Activated CD8-positive, alpha-beta T cell treated with anti-CD3 and anti-CD28 coated beads, Interleukin-2, amount 10 ng/mL, durations not matched to agents 7 days and 5 days (primary cell): ENCODE results near the gene FGF5. TPM values are rescaled to one million over a fixed set of nuclear protein-coding genes. Genes with fewer than 3 reads are reported as not detected.
"Not testable (repeated sequence)": the region's sequence is repeated elsewhere in the genome, so short reads cannot be mapped to it uniquely, and the experiment has no call there.

ENCODE experiments used
- ATAC-seq: fragments of 150-1000 bp; cut with Tn5 transposase; one replicate; pipeline ENCODE4 v1.10.0; 2021; ENCODE audit warnings: moderate library complexity
- CTCF ChIA-PET: fragments of 350-600 bp; sonication (Branson Sonifier 250); formaldehyde crosslinking; loops from one replicate; lab custom pipeline; 2021; ENCODE audit warnings: antibody characterized with exemption; lab: Charles Lee
- POLR2A ChIA-PET: fragments of 350-600 bp; sonication (Branson Sonifier 250); formaldehyde crosslinking; loops from one replicate; lab custom pipeline; 2021; ENCODE audit warnings: antibody characterized with exemption; lab: Charles Lee
- DNase-seq: peaks from one replicate; pipeline ENCODE4 v3.0.0-alpha.2; 2020
- H3K27ac Mint-ChIP-seq: one replicate; pipeline ENCODE4 v1.8.0; 2021; ENCODE audit warnings: mild to moderate bottlenecking, mixed read lengths
- H3K27me3 Mint-ChIP-seq: one replicate; pipeline ENCODE4 v1.8.0; 2021; ENCODE audit warnings: low read depth, mixed read lengths
- H3K36me3 Mint-ChIP-seq: one replicate; pipeline ENCODE4 v1.8.0; 2021; ENCODE audit warnings: low read depth, mixed read lengths
- H3K4me1 Mint-ChIP-seq: one replicate; pipeline ENCODE4 v1.8.0; 2021; ENCODE audit warnings: low read depth, mixed read lengths
- H3K4me3 Mint-ChIP-seq: one replicate; pipeline ENCODE4 v1.8.0; 2021; ENCODE audit warnings: mild to moderate bottlenecking, mixed read lengths
- H3K9me3 Mint-ChIP-seq: one replicate; pipeline ENCODE4 v1.8.0; 2022; ENCODE audit warnings: mixed read lengths; ENCODE audit not compliant: insufficient read depth
- total RNA-seq, 2 experiments: library from RNA; stranded (reverse); gene quantifications; one replicate each; pipeline ENCODE4 v1.2.3, GENCODE V29; 2021

FGF5 gene
- total RNA-seq, 2 experiments from 2014 or later, result not detected

GRCh38 chr4:80233390-80233789 lies 33.1 kb upstream of the FGF5 start:
- POLR2A ChIA-PET, result no interaction called here
- H3K27me3 Mint-ChIP-seq, result peaks cover 23% of the 10 kb centered on the region
- DNase-seq (no peak), ATAC-seq (no peak)
- CTCF ChIA-PET, result no interaction called here
- no peak overlapping the region for H3K4me3 Mint-ChIP-seq
- H3K9me3 Mint-ChIP-seq, result no peaks in the 10 kb centered on the region
- no peaks in the 10 kb centered on the region for H3K36me3 Mint-ChIP-seq
- no peak overlapping the region for H3K27ac Mint-ChIP-seq
- H3K4me1 Mint-ChIP-seq, result no peaks in the 10 kb centered on the region

GRCh38 chr4:80235451-80235850 lies 31.0 kb upstream of the FGF5 start:
- no peak overlapping the region for H3K4me3 Mint-ChIP-seq
- no peak for ATAC-seq
- H3K4me1 Mint-ChIP-seq, result no peaks in the 10 kb centered on the region
- ChIA-PET CTCF (no interaction called here), POLR2A (no interaction called here)
- no peak overlapping the region for H3K27ac Mint-ChIP-seq
- no peaks in the 10 kb centered on the region for H3K36me3 Mint-ChIP-seq
- peaks cover 11% of the 10 kb centered on the region for H3K27me3 Mint-ChIP-seq
- no peaks in the 10 kb centered on the region for H3K9me3 Mint-ChIP-seq
- DNase-seq, result no peak

GRCh38 chr4:80237992-80238391 lies 28.5 kb upstream of the FGF5 start:
- H3K27me3 Mint-ChIP-seq, result peaks cover 7% of the 10 kb centered on the region

GRCh38 chr4:80239480-80240150 lies 26.8 kb upstream of the FGF5 start:
- no peak for DNase-seq

More at GRCh38 chr4:80237992-80238391, 28.5 kb upstream of the FGF5 start:
- no peaks in the 10 kb centered on the region for H3K36me3 Mint-ChIP-seq
- H3K4me1 Mint-ChIP-seq, result no peaks in the 10 kb centered on the region
- H3K27ac Mint-ChIP-seq, result no peak overlapping the region
- ATAC-seq, result no peak
- DNase-seq, result no peak
- POLR2A ChIA-PET, result no interaction called here
- H3K4me3 Mint-ChIP-seq, result no peak overlapping the region
- CTCF ChIA-PET, result no interaction called here
- no peaks in the 10 kb centered on the region for H3K9me3 Mint-ChIP-seq

DNA sequence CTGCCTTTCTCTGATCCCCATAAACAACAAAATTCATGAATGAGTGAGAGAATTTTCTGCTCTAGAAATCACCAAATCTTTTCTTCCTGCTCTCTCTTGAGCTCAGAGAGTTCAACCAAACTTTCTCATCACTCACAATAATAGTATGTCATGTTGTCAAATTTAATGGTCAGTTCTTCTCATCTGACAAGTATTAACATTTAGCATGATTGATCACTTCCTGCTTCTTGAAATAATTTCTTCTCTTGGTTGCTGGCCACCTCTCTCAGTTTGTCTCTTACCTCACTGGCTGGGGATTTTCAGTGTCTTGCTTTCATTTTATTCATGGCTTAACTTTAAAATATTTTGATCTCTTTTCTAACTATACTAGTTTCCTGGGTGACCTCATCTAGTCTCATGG lies 25.5 kb upstream of the FGF5 start:
- Mint-ChIP-seq H3K9me3 (no peaks in the 10 kb centered on the region), H3K27ac (no peak overlapping the region), H3K36me3 (no peaks in the 10 kb centered on the region), H3K4me1 (no peaks in the 10 kb centered on the region), H3K27me3 (peaks cover 5% of the 10 kb centered on the region), H3K4me3 (no peak overlapping the region)
- CTCF ChIA-PET, result no interaction called here
- no peak for ATAC-seq
- POLR2A ChIA-PET, result no interaction called here
- DNase-seq, result no peak

More at GRCh38 chr4:80239480-80240150, 26.8 kb upstream of the FGF5 start:
- no peaks in the 10 kb centered on the region for H3K9me3 Mint-ChIP-seq
- ATAC-seq, result no peak
- H3K27ac Mint-ChIP-seq, result no peak overlapping the region
- no peaks in the 10 kb centered on the region for H3K4me1 Mint-ChIP-seq
- peaks cover 7% of the 10 kb centered on the region for H3K27me3 Mint-ChIP-seq
- no peaks in the 10 kb centered on the region for H3K36me3 Mint-ChIP-seq
- H3K4me3 Mint-ChIP-seq, result no peak overlapping the region
- POLR2A ChIA-PET, result no interaction called here
- CTCF ChIA-PET, result no interaction called here

DNA sequence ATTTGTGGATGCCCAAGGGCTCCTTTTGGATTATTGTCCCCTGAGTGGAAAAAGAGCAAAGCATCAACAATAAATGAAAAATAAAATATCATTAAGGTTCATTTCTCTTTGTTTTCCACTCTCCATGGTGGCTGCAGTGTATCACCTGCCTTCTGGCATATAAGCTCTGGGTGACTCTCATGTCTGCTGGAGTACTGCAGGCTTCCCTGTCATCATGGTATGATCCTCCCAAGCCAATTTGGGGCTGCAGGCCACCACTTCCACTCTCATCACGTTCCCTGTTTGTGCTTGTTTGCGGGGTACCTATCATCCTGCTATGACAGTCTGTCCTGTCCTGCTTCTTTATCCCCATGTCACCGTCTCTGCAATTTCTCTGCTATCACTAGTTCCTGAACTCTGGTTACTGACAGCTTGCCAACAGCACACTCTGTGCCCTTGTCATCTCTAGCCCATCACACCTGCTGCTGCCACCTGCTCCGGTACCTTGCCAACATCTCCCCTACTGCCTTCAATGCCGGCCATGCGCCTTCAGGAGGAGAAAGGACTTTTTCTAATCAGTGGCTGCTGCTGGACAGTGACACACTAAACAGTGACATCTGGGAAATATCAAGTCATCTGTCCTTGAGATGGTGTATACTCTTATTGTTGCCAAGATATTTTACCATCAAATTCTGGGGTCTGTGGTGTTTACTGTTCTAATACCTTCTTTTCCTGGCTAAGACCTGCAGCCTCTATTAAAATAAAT lies 23.0 kb upstream of the FGF5 start:
- H3K27me3 Mint-ChIP-seq, result peaks cover 7% of the 10 kb centered on the region
- no peak overlapping the region for H3K27ac Mint-ChIP-seq
- no peak for DNase-seq
- no peak overlapping the region for H3K4me3 Mint-ChIP-seq
- POLR2A ChIA-PET, result no interaction called here
- no peak for ATAC-seq
- H3K36me3 Mint-ChIP-seq, result no peaks in the 10 kb centered on the region
- H3K9me3 Mint-ChIP-seq, result no peaks in the 10 kb centered on the region
- no peaks in the 10 kb centered on the region for H3K4me1 Mint-ChIP-seq
- CTCF ChIA-PET, result no interaction called here

DNA sequence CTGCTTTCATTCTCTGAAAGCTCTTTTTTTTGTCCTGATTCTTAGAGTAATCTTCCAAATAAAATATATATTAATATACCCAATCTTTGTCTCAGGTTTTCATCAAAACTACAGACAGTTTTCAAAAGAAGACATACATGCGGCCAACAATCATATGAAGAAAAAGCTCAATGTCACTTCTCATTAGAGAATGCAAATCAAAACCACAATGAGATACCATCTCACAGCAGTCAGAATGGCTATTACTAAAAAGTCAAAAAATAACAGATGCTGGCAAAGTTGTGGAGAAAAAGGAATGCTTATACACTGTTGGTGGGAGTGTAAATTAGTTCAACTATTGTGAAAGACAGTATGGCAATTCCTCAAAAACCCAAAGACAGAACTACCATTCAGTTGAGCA lies 19.0 kb upstream of the FGF5 start:
- H3K4me1 Mint-ChIP-seq, H3K27me3 Mint-ChIP-seq, ATAC-seq, POLR2A ChIA-PET, H3K36me3 Mint-ChIP-seq, H3K9me3 Mint-ChIP-seq, H3K27ac Mint-ChIP-seq, H3K4me3 Mint-ChIP-seq, CTCF ChIA-PET, DNase-seq: not testable (repeated sequence)

GRCh38 chr4:80249144-80249543 lies 17.3 kb upstream of the FGF5 start:
- H3K4me3 Mint-ChIP-seq, result no peak overlapping the region
- CTCF ChIA-PET, result no interaction called here
- peaks cover 4% of the 10 kb centered on the region for H3K27me3 Mint-ChIP-seq
- no peaks in the 10 kb centered on the region for H3K9me3 Mint-ChIP-seq
- POLR2A ChIA-PET, result no interaction called here
- no peaks in the 10 kb centered on the region for H3K4me1 Mint-ChIP-seq
- H3K36me3 Mint-ChIP-seq, result no peaks in the 10 kb centered on the region
- no peak for ATAC-seq
- no peak for DNase-seq
- no peak overlapping the region for H3K27ac Mint-ChIP-seq

GRCh38 chr4:80252427-80252826 lies 14.0 kb upstream of the FGF5 start:
- POLR2A ChIA-PET, result no interaction called here

GRCh38 chr4:80252953-80253352 lies 13.5 kb upstream of the FGF5 start:
- H3K36me3 Mint-ChIP-seq, result no peaks in the 10 kb centered on the region
- H3K27ac Mint-ChIP-seq, result no peak overlapping the region
- peaks cover 14% of the 10 kb centered on the region for H3K27me3 Mint-ChIP-seq
- DNase-seq (no peak), ATAC-seq (no peak)
- no peak overlapping the region for H3K4me3 Mint-ChIP-seq
- CTCF ChIA-PET, result no interaction called here
- POLR2A ChIA-PET, result no interaction called here
- no peaks in the 10 kb centered on the region for H3K4me1 Mint-ChIP-seq
- H3K9me3 Mint-ChIP-seq, result no peaks in the 10 kb centered on the region

More at GRCh38 chr4:80252427-80252826, 14.0 kb upstream of the FGF5 start:
- Mint-ChIP-seq H3K9me3 (no peaks in the 10 kb centered on the region), H3K4me3 (no peak overlapping the region), H3K4me1 (no peaks in the 10 kb centered on the region), H3K36me3 (no peaks in the 10 kb centered on the region), H3K27ac (no peak overlapping the region), H3K27me3 (peaks cover 13% of the 10 kb centered on the region)
- CTCF ChIA-PET, result no interaction called here
- DNase-seq, result no peak
- ATAC-seq, result no peak

- H3K9me3 Mint-ChIP-seq, result no peaks in the 10 kb centered on the region
- ATAC-seq (no peak), DNase-seq (no peak)
- H3K27ac Mint-ChIP-seq, result no peak overlapping the region
- H3K4me1 Mint-ChIP-seq, result no peaks in the 10 kb centered on the region
- peaks cover 14% of the 10 kb centered on the region for H3K27me3 Mint-ChIP-seq
- no peaks in the 10 kb centered on the region for H3K36me3 Mint-ChIP-seq
- CTCF ChIA-PET, result no interaction called here
- POLR2A ChIA-PET, result no interaction called here
- no peak overlapping the region for H3K4me3 Mint-ChIP-seq
These were observed 13.0 kb upstream of the FGF5 start for GRCh38 chr4:80253510-80253909.

DNA sequence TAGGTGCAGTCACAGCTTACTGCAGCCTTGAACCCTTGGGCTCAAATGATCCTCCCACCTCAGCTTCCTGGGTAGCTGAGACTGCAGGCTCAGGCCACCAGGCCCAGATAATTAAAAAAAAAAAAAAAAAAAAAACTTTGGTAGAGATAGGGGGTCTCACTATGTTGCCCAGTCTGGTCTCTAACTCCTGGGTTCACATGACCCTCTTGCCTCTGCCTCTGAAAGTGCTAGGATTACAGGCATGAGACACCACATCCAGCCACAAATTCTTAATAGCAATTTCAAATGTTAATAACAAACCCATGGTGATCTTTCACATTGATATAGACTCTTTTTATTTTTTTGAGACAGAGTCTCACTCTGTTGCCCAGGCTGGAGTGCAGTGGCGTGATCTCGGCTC lies 12.3 kb upstream of the FGF5 start:
- Mint-ChIP-seq H3K9me3 (no peaks in the 10 kb centered on the region), H3K27me3 (peaks cover 19% of the 10 kb centered on the region), H3K36me3 (no peaks in the 10 kb centered on the region), H3K4me3 (no peak overlapping the region), H3K27ac (no peak overlapping the region), H3K4me1 (no peaks in the 10 kb centered on the region)
- DNase-seq (no peak), ATAC-seq (no peak)
- CTCF ChIA-PET, result no interaction called here
- POLR2A ChIA-PET, result no interaction called here
